Adipocyte (in vitro differentiated cells): Measurements from ENCODE around the gene SARDH.
"Not testable (repeated sequence)": the region's sequence is repeated elsewhere in the genome, so short reads cannot be mapped to it uniquely, and the experiment has no call there.

Experiments used
- DNase-seq: peaks from one replicate; pipeline ENCODE4 v3.0.0-alpha.2; 2015; ENCODE audit warnings: low read depth
- H3K27me3 ChIP-seq: replicated peaks from 2 replicates; pipeline ENCODE4 v1.7.0; 2013; ENCODE audit warnings: mild to moderate bottlenecking, low read length, moderate library complexity; ENCODE audit not compliant: control insufficient read depth, insufficient read depth
- H3K36me3 ChIP-seq: 2 replicates; pipeline ENCODE4 v1.7.0; 2013; ENCODE audit warnings: low read length, mild to moderate bottlenecking, moderate library complexity; ENCODE audit not compliant: control insufficient read depth, insufficient read depth, severe bottlenecking
- H3K4me1 ChIP-seq: 2 replicates; pipeline ENCODE4 v1.7.0; 2013; ENCODE audit warnings: mild to moderate bottlenecking, low read length, moderate library complexity; ENCODE audit not compliant: control insufficient read depth, insufficient read depth
- H3K4me3 ChIP-seq: 2 replicates; pipeline ENCODE4 v1.7.0; 2013; ENCODE audit warnings: mild to moderate bottlenecking, low read length, moderate library complexity
- H3K9ac ChIP-seq: 2 replicates; pipeline ENCODE4 v1.7.0; 2013; ENCODE audit warnings: mild to moderate bottlenecking, low read length, moderate library complexity
- H3K9me3 ChIP-seq: 2 replicates; pipeline ENCODE4 v1.7.0; 2013; ENCODE audit warnings: mild to moderate bottlenecking, low read length, moderate library complexity; ENCODE audit not compliant: control insufficient read depth

The SARDH gene

GRCh38 chr9:133628766-133629165 lies 109.4 kb downstream of the SARDH start:
- no peak for DNase-seq
- H3K27me3 ChIP-seq = peaks cover 65% of the 10 kb centered on the region
- no peak overlapping the region for H3K4me3 ChIP-seq
- H3K9me3 ChIP-seq = peaks cover 42% of the 10 kb centered on the region
- no peaks in the 10 kb centered on the region for H3K36me3 ChIP-seq
- H3K4me1 ChIP-seq = no peaks in the 10 kb centered on the region
- H3K9ac ChIP-seq = no peak overlapping the region

GRCh38 chr9:133627341-133627740 lies 110.8 kb downstream of the SARDH start:
- DNase-seq = no peak
- no peaks in the 10 kb centered on the region for H3K36me3 ChIP-seq
- H3K27me3 ChIP-seq = peaks cover 72% of the 10 kb centered on the region
- H3K9me3 ChIP-seq = peaks cover 43% of the 10 kb centered on the region
- H3K4me3 ChIP-seq = no peak overlapping the region
- no peaks in the 10 kb centered on the region for H3K4me1 ChIP-seq
- H3K9ac ChIP-seq = no peak overlapping the region

DNA sequence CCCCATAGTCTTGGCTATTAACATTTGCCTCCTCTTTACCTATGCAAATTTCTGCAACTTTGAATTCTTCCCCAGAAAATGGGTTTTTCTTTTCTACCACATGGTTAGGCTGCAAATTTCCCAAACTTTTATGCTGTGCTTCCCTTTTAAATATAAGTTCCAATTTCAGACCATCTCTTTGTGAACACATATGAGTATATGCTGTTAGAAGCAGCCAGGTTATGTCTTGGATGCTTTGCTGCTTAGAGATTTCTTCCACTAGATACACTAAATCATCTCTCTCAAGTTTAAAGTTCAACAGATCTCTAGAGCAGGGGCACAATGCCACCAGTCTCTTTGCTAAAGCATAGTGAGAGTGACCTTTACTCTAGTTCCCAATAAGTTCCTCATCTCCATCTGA lies 112.1 kb downstream of the SARDH start:
- Histone ChIP-seq H3K9me3 (peaks cover 43% of the 10 kb centered on the region), H3K27me3 (peaks cover 72% of the 10 kb centered on the region)
- not testable (repeated sequence) for H3K4me1 ChIP-seq, H3K36me3 ChIP-seq, H3K9ac ChIP-seq, H3K4me3 ChIP-seq, DNase-seq

DNA sequence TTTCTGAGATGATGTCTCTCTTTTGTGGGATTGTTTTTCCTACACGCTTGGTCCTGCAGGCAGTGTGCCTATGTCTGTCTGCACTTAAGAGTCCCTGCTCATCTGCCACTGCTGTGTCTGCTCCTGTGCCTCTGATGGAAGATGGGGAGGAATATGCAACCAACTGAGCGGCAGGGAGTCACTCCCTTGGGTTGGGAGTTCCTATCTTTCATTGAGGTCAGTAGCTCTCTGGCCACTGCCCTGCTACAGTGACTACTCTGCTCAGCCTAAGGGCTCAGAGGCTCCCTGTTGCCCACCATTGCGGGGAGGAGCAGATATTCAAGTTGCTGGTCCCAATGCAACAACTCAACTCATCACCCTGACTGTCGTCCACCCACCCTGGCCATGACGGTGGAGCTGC lies 115.6 kb downstream of the SARDH start:
- DNase-seq = no peak
- no peaks in the 10 kb centered on the region for H3K36me3 ChIP-seq
- H3K9ac ChIP-seq = no peak overlapping the region
- no peak overlapping the region for H3K4me3 ChIP-seq
- H3K9me3 ChIP-seq = peaks cover 36% of the 10 kb centered on the region
- H3K4me1 ChIP-seq = no peaks in the 10 kb centered on the region
- peaks cover 73% of the 10 kb centered on the region for H3K27me3 ChIP-seq

DNA sequence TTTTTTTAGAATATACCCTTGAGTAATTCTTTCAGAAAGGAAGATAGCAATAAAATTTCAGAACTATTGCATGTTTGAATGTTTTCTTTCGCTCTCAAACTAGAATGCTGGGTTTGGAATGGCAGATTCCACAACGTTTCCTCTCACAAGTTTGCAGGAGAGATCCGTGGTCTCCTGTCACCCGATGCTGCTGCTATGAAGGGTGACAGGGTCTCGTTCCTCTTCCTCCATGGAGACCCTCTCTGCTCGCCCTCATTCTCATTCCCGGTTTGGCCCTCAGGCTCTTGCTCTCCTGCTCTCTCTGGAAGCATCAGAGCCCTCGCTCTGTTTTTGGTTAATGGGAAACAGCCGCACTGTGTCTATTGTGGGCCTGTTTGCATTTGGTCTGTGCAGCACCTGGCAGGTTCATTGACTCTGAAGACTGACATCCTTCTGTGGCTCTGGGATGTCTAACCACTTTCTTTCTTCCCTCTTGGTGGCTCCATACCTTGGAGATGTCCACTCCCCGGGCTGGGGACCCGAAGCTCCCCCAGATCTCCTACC lies 116.4 kb downstream of the SARDH start:
- DNase-seq = no peak
- H3K27me3 ChIP-seq = peaks cover 73% of the 10 kb centered on the region

DNA sequence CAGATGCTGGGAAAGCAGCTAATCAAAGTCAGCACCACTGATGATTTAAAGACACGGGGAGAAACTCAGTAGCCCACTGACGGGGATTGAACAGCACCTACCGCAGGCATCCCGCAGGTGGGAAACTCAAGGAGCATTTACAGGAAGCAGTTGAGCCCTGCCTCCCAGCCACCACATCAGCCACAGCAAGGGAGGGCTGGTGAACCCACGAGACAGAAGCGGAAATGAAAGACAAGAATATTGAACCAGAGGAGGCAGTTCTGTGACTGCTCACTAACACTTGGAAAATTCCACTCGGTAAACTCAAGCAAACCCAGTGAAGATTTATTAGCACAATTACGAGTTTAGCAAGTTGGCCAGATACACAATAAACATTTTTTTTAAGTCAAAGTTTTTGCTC lies 118.4 kb downstream of the SARDH start:
- H3K4me1 ChIP-seq = no peaks in the 10 kb centered on the region
- H3K27me3 ChIP-seq = peaks cover 79% of the 10 kb centered on the region
- no peaks in the 10 kb centered on the region for H3K36me3 ChIP-seq
- DNase-seq = no peak
- H3K9ac ChIP-seq = no peak overlapping the region
- H3K4me3 ChIP-seq = no peak overlapping the region
- peaks cover 8% of the 10 kb centered on the region for H3K9me3 ChIP-seq

More for the DNA sequence above, 116.4 kb downstream of the SARDH start:
- Histone ChIP-seq H3K9ac (no peak overlapping the region), H3K36me3 (no peaks in the 10 kb centered on the region), H3K9me3 (peaks cover 28% of the 10 kb centered on the region), H3K4me3 (no peak overlapping the region), H3K4me1 (no peaks in the 10 kb centered on the region)

GRCh38 chr9:133618726-133619125 lies 119.4 kb downstream of the SARDH start:
- DNase-seq = no peak
- Histone ChIP-seq H3K36me3 (no peaks in the 10 kb centered on the region), H3K27me3 (peaks cover 82% of the 10 kb centered on the region), H3K4me3 (no peak overlapping the region), H3K9me3 (peaks cover under 1% of the 10 kb centered on the region), H3K9ac (no peak overlapping the region), H3K4me1 (no peaks in the 10 kb centered on the region)

GRCh38 chr9:133616643-133617405 lies 121.3 kb downstream of the SARDH start:
- no peak for DNase-seq
- no peaks in the 10 kb centered on the region for H3K4me1 ChIP-seq
- H3K9ac ChIP-seq = no peak overlapping the region
- no peak overlapping the region for H3K4me3 ChIP-seq
- H3K36me3 ChIP-seq = no peaks in the 10 kb centered on the region
- H3K9me3 ChIP-seq = no peaks in the 10 kb centered on the region
- H3K27me3 ChIP-seq = peaks cover 83% of the 10 kb centered on the region

GRCh38 chr9:133615606-133616188 lies 122.5 kb downstream of the SARDH start:
- DNase-seq = no peak
- no peak overlapping the region for H3K9ac ChIP-seq
- H3K27me3 ChIP-seq = peaks cover 85% of the 10 kb centered on the region
- no peaks in the 10 kb centered on the region for H3K36me3 ChIP-seq
- no peaks in the 10 kb centered on the region for H3K9me3 ChIP-seq
- H3K4me1 ChIP-seq = no peaks in the 10 kb centered on the region
- no peak overlapping the region for H3K4me3 ChIP-seq

DNA sequence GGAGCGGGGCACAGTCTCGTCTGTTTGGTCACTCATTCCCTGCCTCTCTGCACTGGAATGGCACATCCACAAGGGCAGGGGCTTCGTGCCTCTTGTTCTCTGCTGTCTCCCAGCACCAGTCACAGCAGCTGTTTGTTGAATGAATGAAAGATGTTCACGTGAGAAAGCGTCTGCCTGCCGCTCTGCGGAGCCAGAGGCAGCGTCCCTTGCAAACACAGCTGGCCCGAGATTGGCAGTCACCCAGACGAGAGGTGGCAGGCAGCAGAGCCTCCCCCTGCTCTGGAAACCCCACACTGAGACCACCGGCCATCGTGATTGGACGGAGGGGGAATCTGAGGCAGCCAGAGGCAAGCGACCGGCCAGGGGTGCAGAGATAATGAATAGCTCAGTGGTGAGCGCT lies 123.0 kb downstream of the SARDH start:
- DNase-seq = no peak
- Histone ChIP-seq H3K27me3 (peaks cover 88% of the 10 kb centered on the region), H3K9ac (no peak overlapping the region), H3K4me1 (no peaks in the 10 kb centered on the region), H3K4me3 (no peak overlapping the region), H3K9me3 (no peaks in the 10 kb centered on the region), H3K36me3 (no peaks in the 10 kb centered on the region)

- no peak for DNase-seq
- Histone ChIP-seq H3K27me3 (peaks cover 92% of the 10 kb centered on the region), H3K9me3 (peaks cover 4% of the 10 kb centered on the region), H3K4me3 (no peak overlapping the region), H3K9ac (no peak overlapping the region), H3K4me1 (no peaks in the 10 kb centered on the region), H3K36me3 (no peaks in the 10 kb centered on the region)
Observed at GRCh38 chr9:133614678-133615077, 123.5 kb downstream of the SARDH start.
